Measurements from ENCODE around the gene CD300LG. TPM values are rescaled to one million over a fixed set of nuclear protein-coding genes. Genes with fewer than 3 reads are reported as not detected.

CD300LG gene
- total RNA-seq, 1 experiment from 2014 or later, result not detected

GRCh38 chr17:43900858-43901754, 54.1 kb downstream of the CD300LG start:
- intact Hi-C loops (cut with micrococcal nuclease; ENCODE audit: unreplicated experiment), result no loop called here
- Histone ChIP-seq H3K9me2 (ENCODE audit: insufficient read depth) (no peaks in the 10 kb centered on the region), H3K4me2 (peak overlapping the region; percentile 87), H3F3A (ENCODE audit: insufficient read depth, low read depth) (no peaks in the 10 kb centered on the region), H3K27ac (no peak overlapping the region), H3K36me3 (ENCODE audit: low read depth) (no peaks in the 10 kb centered on the region), H3K79me2 (ENCODE audit: low read depth) (no peaks in the 10 kb centered on the region), H3K9me3 (ENCODE audit: insufficient read depth, low read depth) (no peaks in the 10 kb centered on the region), H3K27me3 (ENCODE audit: insufficient read depth, low read depth) (peaks cover 18% of the 10 kb centered on the region), H3K4me3 (peak overlapping the region; percentile 64), H2AFZ (peak overlapping the region; percentile 79; the same call in 1 of the 2 replicates), H3K4me1 (replicated peaks; ENCODE audit: insufficient read depth) (peaks cover 6% of the 10 kb centered on the region; the same call in 1 of the 2 replicates), H4K20me1 (ENCODE audit: insufficient read depth) (no peaks in the 10 kb centered on the region)
- POLR2A ChIA-PET (ENCODE audit: unreplicated experiment), result no interaction called here
- BruUV-seq (replicated peaks), result no TSS peak
- TF ChIP-seq CTCF (conservative IDR thresholded peaks at IDR 0.05) (no peak), EZH2 (IDR thresholded peaks at IDR 0.05; ENCODE audit: low read depth) (no peak)
- DNase-seq, result no peak
- CTCF ChIA-PET, result no interaction called here

GRCh38 chr17:43901861-43902589, 55.0 kb downstream of the CD300LG start:
- H3K4me1 ChIP-seq (replicated peaks; ENCODE audit: insufficient read depth), result peaks cover 6% of the 10 kb centered on the region; the same call in 1 of the 2 replicates
- no peak overlapping the region for H3K4me2 ChIP-seq
- no TSS peak for BruUV-seq (replicated peaks)
- no peak overlapping the region for H3K4me3 ChIP-seq
- H3K27me3 ChIP-seq (ENCODE audit: insufficient read depth, low read depth), result peaks cover 23% of the 10 kb centered on the region
- no peaks in the 10 kb centered on the region for H3K9me2 ChIP-seq (ENCODE audit: insufficient read depth)
- no peaks in the 10 kb centered on the region for H4K20me1 ChIP-seq (ENCODE audit: insufficient read depth)
- ChIA-PET CTCF (no interaction called here), POLR2A (ENCODE audit: unreplicated experiment) (no interaction called here)
- H3K27ac ChIP-seq, result no peak overlapping the region
- H3K36me3 ChIP-seq (ENCODE audit: low read depth), result no peaks in the 10 kb centered on the region
- no peaks in the 10 kb centered on the region for H3F3A ChIP-seq (ENCODE audit: insufficient read depth, low read depth)
- TF ChIP-seq CTCF (conservative IDR thresholded peaks at IDR 0.05), result no peak
- no peak for TF ChIP-seq EZH2 (IDR thresholded peaks at IDR 0.05; ENCODE audit: low read depth)
- H3K9me3 ChIP-seq (ENCODE audit: insufficient read depth, low read depth), result no peaks in the 10 kb centered on the region
- DNase-seq, result no peak
- H2AFZ ChIP-seq, result no peak overlapping the region
- intact Hi-C loops (cut with micrococcal nuclease; ENCODE audit: unreplicated experiment), result no loop called here
- no peaks in the 10 kb centered on the region for H3K79me2 ChIP-seq (ENCODE audit: low read depth)

- peaks cover 40% of the 10 kb centered on the region for H3K27me3 ChIP-seq (ENCODE audit: insufficient read depth, low read depth)
- H3K4me3 ChIP-seq, result no peak overlapping the region
- H3K4me1 ChIP-seq (replicated peaks; ENCODE audit: insufficient read depth), result peaks cover 6% of the 10 kb centered on the region; the same call in 1 of the 2 replicates
- H4K20me1 ChIP-seq (ENCODE audit: insufficient read depth), result no peaks in the 10 kb centered on the region
- H3K27ac ChIP-seq, result no peak overlapping the region
- no TSS peak for BruUV-seq (replicated peaks)
- H3K79me2 ChIP-seq (ENCODE audit: low read depth), result no peaks in the 10 kb centered on the region
- DNase-seq, result no peak
- H3K9me3 ChIP-seq (ENCODE audit: insufficient read depth, low read depth), result no peaks in the 10 kb centered on the region
- intact Hi-C loops (cut with micrococcal nuclease; ENCODE audit: unreplicated experiment), result no loop called here
- H3K4me2 ChIP-seq, result no peak overlapping the region
- no peaks in the 10 kb centered on the region for H3K36me3 ChIP-seq (ENCODE audit: low read depth)
- H2AFZ ChIP-seq, result no peak overlapping the region
- H3F3A ChIP-seq (ENCODE audit: insufficient read depth, low read depth), result peaks cover 5% of the 10 kb centered on the region; the same call in 1 of the 2 replicates
- no peak for TF ChIP-seq CTCF (conservative IDR thresholded peaks at IDR 0.05)
- TF ChIP-seq EZH2 (IDR thresholded peaks at IDR 0.05; ENCODE audit: low read depth), result no peak
- ChIA-PET CTCF (no interaction called here), POLR2A (ENCODE audit: unreplicated experiment) (no interaction called here)
- H3K9me2 ChIP-seq (ENCODE audit: insufficient read depth), result no peaks in the 10 kb centered on the region
Measured at GRCh38 chr17:43905400-43905984, 58.5 kb downstream of the CD300LG start.
